HCT116 (cell line): ENCODE data around the gene MBOAT7.
"Not testable (repeated sequence)": the region's sequence is repeated elsewhere in the genome, so short reads cannot be mapped to it uniquely, and the experiment has no call there.

Experiments
- EGR1 ChIP-seq: IDR thresholded peaks from 2 replicates; pipeline ENCODE4 v1.6.1; 2012; ENCODE audit warnings: low read depth
- POLR2A ChIP-seq: IDR thresholded peaks from 2 replicates; pipeline ENCODE4 v1.7.0; 2011; ENCODE audit warnings: borderline replicate concordance; ENCODE audit not compliant: insufficient read depth, insufficient read length; ENCODE audit errors: extremely low read depth
- POLR2AphosphoS5 ChIP-seq: IDR thresholded peaks from 2 replicates; pipeline ENCODE4 v1.6.1; 2011; ENCODE audit warnings: mild to moderate bottlenecking, low read depth, low read length, moderate library complexity
- SP1 ChIP-seq: IDR thresholded peaks from 2 replicates; pipeline ENCODE4 v1.6.1; 2012; ENCODE audit warnings: low read depth

DNA sequence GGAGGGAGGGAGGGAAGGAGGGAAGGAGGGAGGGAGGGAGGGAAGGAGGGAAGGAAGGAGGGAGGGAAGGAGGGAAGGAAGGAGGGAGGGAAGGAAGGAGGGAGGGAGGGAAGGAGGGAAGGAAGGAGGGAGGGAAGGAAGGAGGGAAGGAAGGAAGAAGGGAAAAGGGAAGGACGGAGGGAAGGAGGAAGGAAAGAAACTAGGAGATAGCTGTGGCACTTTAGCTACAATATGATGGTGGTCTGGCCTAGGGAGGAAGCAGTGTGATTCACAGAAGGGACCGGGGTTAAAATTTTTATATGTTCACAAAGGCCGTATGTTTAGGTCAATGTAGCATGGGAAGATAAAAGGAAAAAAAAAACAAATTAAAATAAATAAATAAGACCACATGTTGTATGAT is 7.5 kb downstream of the MBOAT7 start:
- not testable (repeated sequence) for TF ChIP-seq POLR2AphosphoS5, POLR2A, SP1, EGR1
